NCI-H2196 (cell line): Measurements from ENCODE around the gene LCE1D.

Experiments used
- DNase-seq: peaks from one replicate; lab custom pipeline; 2025; ENCODE audit not compliant: unreplicated experiment; lab: John Stamatoyannopoulos, UW

The LCE1D gene, protein sequence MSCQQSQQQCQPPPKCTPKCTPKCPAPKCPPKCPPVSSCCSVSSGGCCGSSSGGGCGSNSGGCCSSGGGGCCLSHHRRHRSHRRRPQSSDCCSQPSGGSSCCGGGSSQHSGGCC

DNA sequence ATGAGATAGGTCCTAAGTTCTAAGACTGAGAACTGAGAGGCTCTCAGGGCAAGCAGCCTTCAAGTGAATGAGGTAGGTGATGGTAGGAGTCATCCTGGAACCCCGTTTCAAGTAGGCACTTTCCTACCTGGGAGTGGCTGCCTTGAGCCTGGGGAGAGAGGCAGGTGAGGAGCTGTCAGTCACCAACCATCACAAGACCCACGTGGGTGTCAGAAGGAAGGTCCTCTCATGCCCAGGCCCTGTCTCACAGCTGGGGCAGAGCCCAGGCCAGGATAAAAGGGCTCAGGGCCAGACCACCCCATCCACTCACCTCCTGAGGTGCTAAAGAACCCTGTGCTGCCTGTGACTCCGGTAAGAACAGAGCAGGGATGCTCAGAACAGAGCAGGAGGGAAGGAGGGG lies at the start of gene LCE1D:
Gene LCE1D (plus strand): TSS at position 301 of the 400 bp plus-strand sequence. CDS start 1,074 bp downstream, outside the sequence.
- no peak for DNase-seq

GRCh38 chr1:152747831-152748230 lies 48.7 kb upstream of the LCE1D start:
- no peak for DNase-seq

DNA sequence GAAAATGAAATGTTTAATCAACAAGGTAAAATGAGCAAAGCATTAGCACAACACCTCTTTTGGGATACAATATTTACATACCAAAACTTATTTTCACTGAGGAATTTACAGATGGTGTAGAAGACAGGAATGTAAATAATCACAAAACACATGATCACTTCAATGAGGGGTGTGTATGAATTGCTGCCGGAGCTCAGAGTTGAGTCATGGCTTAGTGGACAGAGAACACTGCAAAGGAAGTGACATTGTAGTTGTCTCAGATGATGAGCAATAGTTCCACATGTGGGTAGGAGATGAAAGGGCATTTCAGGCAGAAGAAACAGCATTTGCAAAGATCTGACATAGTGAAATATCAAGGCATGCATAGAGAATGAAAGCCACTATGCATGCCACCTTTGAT lies 44.3 kb upstream of the LCE1D start:
- DNase-seq = no peak

DNA sequence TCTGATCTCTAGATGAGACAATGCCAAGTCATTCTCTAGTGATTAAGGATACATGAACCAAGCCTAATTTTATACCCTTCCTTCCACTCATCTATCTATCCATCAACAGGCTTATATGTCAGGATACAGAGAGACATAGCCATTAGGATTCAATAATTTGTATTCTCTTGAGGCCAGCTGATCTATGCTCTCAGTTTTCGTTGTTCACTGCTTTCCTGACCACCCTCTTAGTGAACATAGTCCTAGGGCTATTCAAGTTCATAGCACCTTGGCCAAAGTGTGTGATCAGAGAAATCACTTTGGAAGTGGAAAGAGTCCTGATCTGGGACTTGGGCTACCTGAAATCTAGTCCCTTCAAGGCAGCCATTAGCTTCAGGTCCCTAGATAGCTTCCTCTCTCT lies 42.9 kb upstream of the LCE1D start:
- DNase-seq = no peak

- no peak for DNase-seq
Observed at GRCh38 chr1:152756872-152757271, 39.6 kb upstream of the LCE1D start.

DNA sequence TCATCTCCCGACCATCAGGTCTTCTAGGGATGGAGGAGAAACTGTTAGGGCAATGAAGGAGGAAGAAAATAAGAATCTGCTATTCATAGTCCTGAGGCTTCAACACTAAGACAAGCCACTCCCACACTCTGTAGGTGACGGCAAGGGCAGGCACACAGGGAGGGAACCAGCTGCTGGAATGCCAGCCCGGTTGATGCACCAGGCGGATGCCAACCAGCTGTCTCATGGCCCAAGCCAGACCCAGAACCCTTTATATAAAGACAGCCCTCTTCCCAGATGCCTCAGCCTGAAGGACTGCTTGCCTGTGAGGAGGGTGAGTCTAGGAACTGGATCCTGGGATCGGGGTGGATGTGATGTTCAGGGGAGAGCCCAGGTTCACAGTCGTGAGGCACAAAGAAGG lies 38.8 kb upstream of the LCE1D start, which contains the start of gene KPRP:
Gene KPRP (plus strand): TSS at position 279 of the 400 bp plus-strand sequence. CDS start 1,564 bp downstream, outside the sequence.
- DNase-seq = no peak

GRCh38 chr1:152758636-152759035 lies 37.9 kb upstream of the LCE1D start:
- no peak for DNase-seq

DNA sequence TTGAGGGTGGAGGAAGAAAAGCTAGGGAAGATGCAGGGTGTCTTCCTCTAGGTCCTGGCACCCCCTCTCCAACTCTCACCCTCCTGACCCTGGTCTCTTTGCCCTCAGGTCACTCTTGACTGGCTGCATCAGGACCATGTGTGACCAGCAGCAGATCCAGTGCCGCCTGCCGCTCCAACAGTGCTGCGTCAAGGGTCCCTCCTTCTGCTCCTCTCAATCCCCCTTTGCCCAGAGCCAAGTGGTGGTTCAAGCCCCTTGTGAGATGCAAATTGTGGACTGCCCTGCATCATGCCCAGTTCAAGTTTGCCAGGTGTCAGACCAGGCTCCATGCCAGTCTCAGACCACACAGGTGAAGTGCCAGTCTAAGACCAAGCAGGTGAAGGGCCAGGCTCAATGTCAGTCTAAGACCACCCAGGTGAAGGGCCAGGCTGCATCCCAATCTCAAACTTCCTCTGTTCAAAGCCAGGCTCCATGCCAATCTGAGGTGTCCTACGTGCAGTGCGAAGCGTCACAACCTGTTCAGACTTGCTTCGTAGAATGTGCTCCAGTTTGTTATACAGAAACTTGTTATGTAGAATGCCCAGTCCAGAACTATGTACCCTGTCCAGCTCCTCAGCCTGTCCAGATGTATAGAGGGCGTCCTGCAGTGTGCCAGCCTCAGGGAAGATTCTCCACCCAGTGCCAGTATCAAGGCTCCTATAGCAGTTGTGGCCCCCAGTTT lies 36.9 kb upstream of the LCE1D start:
- DNase-seq = no peak

DNA sequence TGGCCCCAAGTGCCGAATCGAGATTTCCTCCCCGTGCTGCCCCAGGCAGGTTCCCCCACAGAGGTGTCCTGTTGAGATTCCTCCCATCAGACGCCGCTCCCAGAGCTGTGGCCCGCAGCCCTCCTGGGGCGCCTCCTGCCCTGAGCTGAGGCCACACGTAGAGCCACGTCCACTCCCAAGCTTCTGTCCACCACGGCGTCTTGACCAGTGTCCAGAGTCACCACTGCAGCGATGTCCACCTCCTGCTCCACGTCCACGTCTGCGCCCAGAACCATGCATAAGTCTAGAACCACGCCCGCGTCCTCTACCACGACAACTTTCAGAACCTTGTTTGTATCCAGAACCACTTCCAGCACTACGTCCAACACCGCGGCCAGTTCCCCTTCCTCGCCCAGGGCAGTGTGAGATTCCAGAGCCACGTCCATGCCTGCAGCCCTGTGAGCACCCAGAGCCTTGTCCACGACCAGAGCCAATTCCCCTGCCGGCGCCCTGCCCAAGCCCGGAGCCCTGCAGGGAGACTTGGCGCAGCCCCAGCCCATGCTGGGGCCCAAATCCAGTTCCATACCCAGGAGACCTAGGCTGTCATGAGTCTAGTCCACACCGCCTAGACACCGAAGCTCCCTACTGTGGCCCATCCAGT lies 35.9 kb upstream of the LCE1D start:
- DNase-seq = no peak

GRCh38 chr1:152761609-152762213 lies 34.8 kb upstream of the LCE1D start:
- no peak for DNase-seq

DNA sequence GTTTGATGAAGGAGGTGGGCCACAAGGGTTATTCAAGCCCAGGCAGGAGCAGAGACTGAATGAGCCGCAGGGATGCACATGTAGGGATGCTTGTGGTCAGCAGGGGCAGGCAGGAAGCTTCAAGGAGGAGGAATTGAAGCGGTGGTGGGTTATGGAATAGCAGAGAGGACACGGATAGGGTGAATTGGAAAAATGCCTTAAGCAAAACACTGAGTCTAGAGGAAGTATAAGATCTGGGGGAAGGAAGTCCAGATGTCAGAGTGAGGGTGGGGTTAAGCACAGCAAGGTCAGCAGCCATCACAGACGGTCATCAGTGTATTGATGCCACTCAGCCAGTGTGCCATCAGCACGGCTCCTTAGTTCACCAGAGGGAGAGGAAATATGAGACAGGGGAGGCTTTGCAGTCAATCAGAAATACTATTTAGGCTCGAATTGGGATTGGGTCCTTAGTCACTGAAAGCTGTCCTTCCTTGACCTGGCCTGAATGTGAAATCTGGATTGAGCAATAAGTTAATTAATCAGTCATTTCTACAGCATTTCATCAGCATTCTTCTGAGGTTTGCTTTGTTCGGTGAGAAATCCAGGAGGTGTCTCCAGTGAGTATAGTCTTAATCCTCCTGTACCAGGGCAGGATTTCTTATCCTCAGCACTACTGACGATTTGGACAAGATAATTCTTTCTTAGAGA lies 27.5 kb upstream of the LCE1D start:
- DNase-seq = no peak

GRCh38 chr1:152770411-152770810 lies 26.1 kb upstream of the LCE1D start:
- no peak for DNase-seq

DNA sequence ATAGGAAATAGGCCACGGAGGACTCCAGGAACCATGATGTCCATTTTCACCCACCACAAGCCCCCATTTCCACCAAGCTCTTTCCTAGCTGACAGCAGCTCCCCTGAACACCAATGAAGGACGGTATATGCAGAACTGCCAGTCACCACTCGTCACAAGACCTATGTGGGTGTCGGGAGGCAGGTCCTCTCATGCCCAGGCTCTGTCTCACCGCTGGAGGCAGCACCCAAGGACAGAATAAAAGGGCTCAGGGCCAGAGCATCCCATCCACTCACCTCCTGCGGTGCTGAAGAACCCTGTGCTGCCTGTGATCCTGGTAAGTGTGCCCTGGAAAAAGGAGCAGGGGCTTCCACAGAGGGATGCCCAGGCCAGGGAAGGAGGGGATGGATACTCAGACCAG lies 21.6 kb upstream of the LCE1D start, which contains the start of gene LCE1F:
Gene LCE1F (plus strand): TSS at position 266 of the 400 bp plus-strand sequence. CDS start 1,232 bp downstream, outside the sequence.
- no peak for DNase-seq

DNA sequence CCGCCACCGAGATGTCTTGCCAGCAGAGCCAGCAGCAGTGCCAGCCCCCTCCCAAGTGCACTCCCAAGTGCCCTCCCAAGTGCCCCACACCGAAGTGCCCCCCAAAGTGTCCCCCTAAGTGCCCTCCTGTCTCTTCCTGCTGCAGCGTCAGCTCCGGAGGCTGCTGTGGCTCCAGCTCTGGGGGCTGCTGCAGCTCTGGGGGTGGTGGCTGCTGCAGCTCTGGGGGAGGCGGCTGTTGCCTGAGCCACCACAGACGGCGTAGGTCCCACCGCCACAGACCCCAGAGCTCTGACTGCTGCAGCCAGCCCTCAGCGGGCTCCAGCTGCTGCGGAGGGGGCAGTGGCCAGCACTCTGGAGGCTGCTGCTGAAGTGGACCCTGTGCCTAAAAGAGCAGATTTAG lies 20.2 kb upstream of the LCE1D start:
- no peak for DNase-seq

- DNase-seq = no peak
Observed at GRCh38 chr1:152777510-152778137, 18.9 kb upstream of the LCE1D start.

- DNase-seq = no peak
Observed at GRCh38 chr1:152783095-152783494, 13.4 kb upstream of the LCE1D start.

DNA sequence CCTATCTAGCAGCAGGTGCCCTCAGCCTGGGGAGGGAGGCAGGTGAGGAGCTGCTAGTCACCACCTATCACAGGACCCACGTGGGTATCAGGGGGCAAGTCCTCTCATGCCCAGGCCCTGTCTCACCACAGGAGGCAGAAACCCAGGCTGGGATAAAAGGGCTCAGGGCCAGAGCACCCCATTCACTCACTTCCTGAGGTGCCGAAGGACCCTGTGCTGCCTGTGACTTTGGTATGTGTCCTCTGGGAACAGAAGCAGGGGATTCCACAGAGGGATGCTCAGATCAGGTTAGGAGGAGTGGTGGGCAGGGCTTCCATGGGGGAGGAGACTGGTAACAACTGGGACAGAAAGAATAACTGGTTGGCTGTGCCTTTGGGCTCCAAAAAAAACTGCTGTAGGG lies 10.4 kb upstream of the LCE1D start, which contains the start of gene LCE1E:
Gene LCE1E (plus strand): TSS at position 181 of the 400 bp plus-strand sequence. CDS start 1,043 bp downstream, outside the sequence.
- no peak for DNase-seq

DNA sequence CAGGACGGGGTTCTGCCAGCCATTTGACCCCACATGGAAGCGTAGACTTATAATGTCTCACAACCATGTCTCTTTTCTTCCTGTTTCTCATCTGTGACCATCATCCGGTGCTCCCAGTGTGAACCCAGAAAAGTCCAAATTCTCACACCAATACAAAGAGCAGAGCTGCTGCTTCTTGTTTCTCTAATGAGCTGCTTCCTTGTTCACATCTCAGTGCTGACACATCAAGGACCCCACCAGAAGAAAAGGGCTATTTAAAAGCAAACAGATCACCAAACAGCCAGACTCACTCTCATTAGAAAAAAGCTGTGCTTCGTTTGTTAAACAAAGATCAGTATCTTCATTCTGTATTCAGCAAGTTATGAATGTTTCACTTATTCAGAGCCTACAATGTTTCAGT lies 835 bp upstream of the LCE1D start:
- no peak for DNase-seq

DNA sequence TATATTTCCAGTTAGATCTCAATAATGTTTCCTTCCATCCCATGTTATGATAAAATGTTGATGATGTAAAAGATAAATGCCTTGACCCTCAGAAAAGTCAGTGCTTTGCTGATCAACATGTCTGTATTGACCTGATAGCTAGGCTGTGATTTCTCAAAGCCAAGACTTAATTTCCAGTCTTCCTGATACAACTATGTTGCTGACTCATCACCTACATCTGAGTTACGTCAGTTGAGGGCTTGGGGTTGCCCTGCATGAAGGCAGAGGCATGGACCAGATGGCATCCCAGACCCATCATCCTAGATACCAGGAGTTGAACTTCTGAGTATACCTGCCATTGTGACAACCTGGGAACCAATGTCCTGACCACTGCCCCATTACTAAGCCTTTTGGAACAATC lies 4.8 kb downstream of the LCE1D start:
- no peak for DNase-seq

DNA sequence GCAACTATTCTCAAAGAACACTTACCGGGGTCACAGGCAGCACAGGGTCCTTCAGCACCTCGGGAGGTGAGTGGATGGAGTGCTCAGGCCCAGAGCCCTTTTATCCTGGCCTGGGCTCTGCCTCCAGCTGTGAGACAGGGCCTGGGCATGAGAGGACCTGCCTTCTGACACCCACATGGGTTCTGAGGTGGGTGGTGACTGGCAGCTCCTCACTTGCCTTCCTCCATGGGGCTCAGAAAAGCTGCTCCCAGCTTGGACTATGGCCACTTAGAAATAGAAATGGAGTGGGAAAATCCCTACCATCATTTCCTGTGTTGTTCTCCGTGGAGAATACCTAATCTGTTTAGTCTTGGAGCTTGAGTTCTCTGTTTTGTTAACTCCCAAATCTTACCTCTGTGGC lies 10.1 kb downstream of the LCE1D start, which contains the start of gene LCE1C:
Gene LCE1C (minus strand): TSS at position 76 of the 400 bp plus-strand sequence. CDS start 1,173 bp downstream, outside the sequence.
- DNase-seq = no peak
